Activated naive CD8-positive, alpha-beta T cell treated with anti-CD3 and anti-CD28 coated beads, Interleukin-2, amount 10 ng/mL, durations not matched to agents 7 days and 5 days (primary cell): ENCODE results near the gene ZDHHC3. TPM values are rescaled to one million over a fixed set of nuclear protein-coding genes. Genes with fewer than 3 reads are reported as not detected.

Experiments
- ATAC-seq: fragments of 150-1000 bp; cut with Tn5 transposase; one replicate; pipeline ENCODE4 v1.10.0; 2021; ENCODE audit warnings: low read depth, moderate library complexity
- POLR2A ChIA-PET: fragments of 350-600 bp; sonication (Branson Sonifier 250); formaldehyde crosslinking; loops from one replicate; lab custom pipeline; 2021; ENCODE audit warnings: antibody characterized with exemption; lab: Charles Lee
- DNase-seq: peaks from one replicate; pipeline ENCODE4 v3.0.0; 2021
- H3K27ac Mint-ChIP-seq: one replicate; pipeline ENCODE4 v1.8.0; 2022; ENCODE audit warnings: mild to moderate bottlenecking, mixed read lengths
- H3K27me3 Mint-ChIP-seq: one replicate; pipeline ENCODE4 v1.8.0; 2022; ENCODE audit warnings: mild to moderate bottlenecking, moderate library complexity, mixed read lengths
- H3K36me3 Mint-ChIP-seq: one replicate; pipeline ENCODE4 v1.8.0; 2021; ENCODE audit warnings: mild to moderate bottlenecking, mixed read lengths
- H3K4me1 Mint-ChIP-seq: one replicate; pipeline ENCODE4 v1.8.0; 2021; ENCODE audit warnings: mixed read lengths
- H3K4me3 Mint-ChIP-seq: one replicate; pipeline ENCODE4 v1.8.0; 2022; ENCODE audit warnings: mild to moderate bottlenecking, moderate library complexity, mixed read lengths
- H3K9me3 Mint-ChIP-seq: one replicate; pipeline ENCODE4 v1.8.0; 2021; ENCODE audit warnings: mixed read lengths
- total RNA-seq, 2 experiments: library from RNA; stranded (reverse); gene quantifications; one replicate each; pipeline ENCODE4 v1.2.3, GENCODE V29; 2021

Gene ZDHHC3
- total RNA-seq, 2 experiments from 2014 or later: 44.7 to 51.1 TPM

DNA sequence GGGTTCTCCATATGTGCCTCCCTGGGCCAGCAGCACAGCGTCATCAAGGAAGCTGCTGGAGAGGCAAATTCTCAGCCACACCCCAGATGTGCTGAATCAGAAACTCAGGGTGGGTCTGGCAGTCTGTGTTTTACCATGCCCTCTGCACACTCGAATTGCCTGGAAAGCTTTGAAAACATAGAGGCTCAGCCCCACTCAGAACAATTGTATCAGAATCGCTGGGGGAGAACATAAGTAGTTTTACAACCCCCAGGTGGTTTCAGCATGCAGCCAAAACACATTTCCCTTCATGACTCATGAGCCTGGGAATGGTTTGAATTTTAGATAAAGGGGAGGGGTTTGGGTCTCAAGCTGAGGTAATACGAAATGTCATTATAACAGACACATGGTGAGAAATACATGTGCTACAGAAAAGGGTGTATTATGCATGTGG, 92.0 kb downstream of the ZDHHC3 start:
- DNase-seq (no peak), ATAC-seq (no peak)
- H3K27me3 Mint-ChIP-seq: peaks cover 20% of the 10 kb centered on the region
- no peaks in the 10 kb centered on the region for H3K9me3 Mint-ChIP-seq
- no peaks in the 10 kb centered on the region for H3K4me1 Mint-ChIP-seq
- POLR2A ChIA-PET: no interaction called here
- H3K36me3 Mint-ChIP-seq: no peaks in the 10 kb centered on the region
- H3K27ac Mint-ChIP-seq: no peak overlapping the region
- H3K4me3 Mint-ChIP-seq: no peak overlapping the region

DNA sequence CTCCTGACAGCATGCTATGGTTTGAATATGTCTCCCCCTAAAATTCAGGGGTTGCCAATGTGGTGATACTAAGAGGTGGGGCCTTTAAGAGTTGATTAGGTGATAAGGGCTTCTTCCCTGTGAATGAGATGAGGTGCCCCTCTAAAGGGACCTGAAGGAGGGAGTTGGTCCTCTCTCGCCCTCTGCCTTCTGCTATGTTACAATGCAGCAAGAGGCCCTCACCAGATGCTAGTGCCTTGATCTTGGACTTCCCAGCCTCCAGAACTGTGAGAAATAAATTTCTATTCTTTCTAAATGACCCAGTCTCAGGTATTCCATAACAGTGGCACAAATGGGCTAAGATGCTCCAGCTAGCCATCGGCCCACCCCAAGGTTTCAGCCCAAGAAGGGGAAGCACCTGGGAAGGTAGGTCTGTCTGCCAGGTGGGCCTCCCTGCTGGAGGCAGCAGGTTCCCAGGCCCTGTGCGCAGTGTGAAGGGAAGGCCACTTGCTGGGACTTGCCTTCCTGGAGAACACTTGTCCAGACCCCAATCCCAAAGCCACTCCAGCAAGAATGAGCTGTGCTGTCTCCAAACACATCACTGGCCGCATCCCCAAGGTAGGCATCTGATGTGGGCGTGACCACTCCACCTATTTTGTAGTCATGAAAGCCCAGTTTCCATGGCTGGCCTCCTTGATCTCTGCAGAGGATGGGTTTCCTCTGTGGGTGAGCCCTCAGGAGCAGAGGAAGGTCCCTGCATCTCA, 92.6 kb downstream of the ZDHHC3 start:
- no peaks in the 10 kb centered on the region for H3K4me1 Mint-ChIP-seq
- H3K27me3 Mint-ChIP-seq: peaks cover 20% of the 10 kb centered on the region
- no peak overlapping the region for H3K4me3 Mint-ChIP-seq
- H3K9me3 Mint-ChIP-seq: no peaks in the 10 kb centered on the region
- no peak for ATAC-seq
- no peak overlapping the region for H3K27ac Mint-ChIP-seq
- POLR2A ChIA-PET: no interaction called here
- DNase-seq: no peak
- H3K36me3 Mint-ChIP-seq: no peaks in the 10 kb centered on the region

DNA sequence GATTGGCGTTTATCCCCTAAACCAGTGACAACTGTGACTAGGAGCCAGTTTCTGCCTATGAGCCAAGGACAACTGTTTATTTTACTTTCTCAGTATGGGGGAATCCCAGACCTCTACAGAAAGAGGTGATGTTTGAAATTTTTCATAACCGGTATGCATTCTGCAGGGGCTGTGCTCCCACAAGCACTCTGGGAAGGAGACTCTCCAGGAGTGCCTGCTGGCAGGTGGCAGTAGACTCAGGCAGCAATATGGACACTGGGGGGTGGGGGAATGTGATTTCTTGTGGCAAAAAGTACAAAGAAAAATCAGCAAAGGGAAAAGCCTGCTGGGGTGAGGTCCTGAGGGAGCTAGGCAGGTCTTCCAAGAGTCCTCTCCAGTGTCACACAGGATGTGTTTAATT, 95.7 kb downstream of the ZDHHC3 start:
- no peaks in the 10 kb centered on the region for H3K36me3 Mint-ChIP-seq
- ATAC-seq (no peak), DNase-seq (no peak)
- no peak overlapping the region for H3K27ac Mint-ChIP-seq
- POLR2A ChIA-PET: no interaction called here
- no peak overlapping the region for H3K4me3 Mint-ChIP-seq
- H3K9me3 Mint-ChIP-seq: no peaks in the 10 kb centered on the region
- no peaks in the 10 kb centered on the region for H3K4me1 Mint-ChIP-seq
- peaks cover 14% of the 10 kb centered on the region for H3K27me3 Mint-ChIP-seq

GRCh38 chr3:44877333-44877732, 98.6 kb downstream of the ZDHHC3 start:
- H3K4me3 Mint-ChIP-seq: no peak overlapping the region
- H3K9me3 Mint-ChIP-seq: no peaks in the 10 kb centered on the region
- H3K4me1 Mint-ChIP-seq: no peaks in the 10 kb centered on the region
- no peaks in the 10 kb centered on the region for H3K36me3 Mint-ChIP-seq
- DNase-seq: no peak
- H3K27me3 Mint-ChIP-seq: peaks cover 12% of the 10 kb centered on the region
- no peak for ATAC-seq
- POLR2A ChIA-PET: no interaction called here
- no peak overlapping the region for H3K27ac Mint-ChIP-seq

DNA sequence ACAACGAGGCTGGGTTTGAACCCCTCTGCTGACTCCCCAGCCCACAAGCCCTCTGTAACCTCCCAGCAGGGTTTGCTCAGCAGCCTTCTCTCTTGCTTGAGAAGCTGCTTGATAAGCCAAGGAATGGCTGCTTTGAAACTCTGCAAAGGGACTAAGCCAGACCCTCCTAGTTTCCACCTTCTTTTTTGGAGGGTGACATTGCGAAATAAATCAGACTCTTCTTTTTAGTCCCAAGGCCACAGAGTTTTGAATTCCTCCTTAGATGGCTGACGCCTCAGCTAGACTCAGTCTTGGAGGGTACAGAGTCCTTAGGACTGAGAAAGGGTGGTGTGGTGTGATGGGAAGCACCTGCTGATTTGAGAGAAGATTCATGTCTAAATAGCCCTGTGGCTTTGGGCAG, 100.4 kb downstream of the ZDHHC3 start:
- ATAC-seq (no peak), DNase-seq (no peak)
- Mint-ChIP-seq H3K27me3 (peaks cover 3% of the 10 kb centered on the region), H3K9me3 (no peaks in the 10 kb centered on the region), H3K27ac (no peak overlapping the region), H3K4me1 (no peaks in the 10 kb centered on the region), H3K4me3 (no peak overlapping the region), H3K36me3 (no peaks in the 10 kb centered on the region)
- POLR2A ChIA-PET: no interaction called here

Other genes starting within 250 kb of the ZDHHC3 start
- gene ZNF501, start 246.5 kb downstream of the ZDHHC3 start, total RNA-seq: 1 to 10 TPM; 4.3 to 6.3 TPM
- gene KIAA1143, start 214.6 kb downstream of the ZDHHC3 start, total RNA-seq: 10 to 100 TPM; 45.3 to 46.4 TPM
- 10 to 100 TPM; 39.8 to 42.3 TPM for gene KIF15, start 214.4 kb downstream of the ZDHHC3 start, total RNA-seq
- gene TMEM42, start 114.3 kb downstream of the ZDHHC3 start, total RNA-seq: 10 to 100 TPM; 14.5 to 17.2 TPM
- not detected for gene TGM4, start 101.6 kb downstream of the ZDHHC3 start, total RNA-seq
- gene EXOSC7, start 70 bp upstream of the ZDHHC3 start, total RNA-seq: 10 to 100 TPM; 47.8 to 49.0 TPM
- gene CLEC3B, start 50.1 kb upstream of the ZDHHC3 start, total RNA-seq: under 1 TPM in 1 of 2 experiments, not detected in 1; 0.45 TPM
- 1 to 10 TPM; 7.1 to 8.7 TPM for gene CDCP1, start 170.2 kb upstream of the ZDHHC3 start, total RNA-seq